GM18951 (cell line): ENCODE data around the gene OIP5.
"Not testable (repeated sequence)": the region's sequence is repeated elsewhere in the genome, so short reads cannot be mapped to it uniquely, and the experiment has no call there.

Experiments used
- POLR2A ChIP-seq: IDR thresholded peaks from 4 replicates; pipeline ENCODE4 v1.6.1; 2011; ENCODE audit warnings: mild to moderate bottlenecking; ENCODE audit not compliant: insufficient read length, insufficient read depth; ENCODE audit errors: extremely low read depth
- in situ Hi-C: fragments of 300-500 bp; cut with MboI; formaldehyde crosslinking; loops from one replicate; pipeline ENCODE4 v1.12.0; 2022; ENCODE audit warnings: low sequenced_read_pairs, mixed read lengths, inconsistent platforms; ENCODE audit not compliant: unreplicated experiment

The OIP5 gene

DNA sequence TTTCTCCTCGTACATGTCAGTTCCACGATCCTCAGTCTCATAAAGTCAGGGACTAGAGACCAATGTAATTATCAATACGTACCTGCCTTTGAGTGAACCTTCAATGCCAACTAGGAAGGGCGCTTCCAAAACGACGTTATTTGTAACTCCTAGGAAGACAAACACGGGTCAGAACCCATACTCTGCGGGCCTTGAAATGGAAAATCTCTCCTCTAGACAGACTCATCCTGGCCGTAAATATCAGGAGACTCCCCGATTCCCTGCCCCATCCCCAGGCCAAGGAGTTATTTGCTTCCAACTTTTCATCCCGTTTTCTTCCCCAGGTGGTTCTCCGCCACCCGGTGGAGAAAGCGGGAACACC, 578 bp downstream of the OIP5 start:
- no peak for TF ChIP-seq POLR2A
- in situ Hi-C loops, result no loop called here

DNA sequence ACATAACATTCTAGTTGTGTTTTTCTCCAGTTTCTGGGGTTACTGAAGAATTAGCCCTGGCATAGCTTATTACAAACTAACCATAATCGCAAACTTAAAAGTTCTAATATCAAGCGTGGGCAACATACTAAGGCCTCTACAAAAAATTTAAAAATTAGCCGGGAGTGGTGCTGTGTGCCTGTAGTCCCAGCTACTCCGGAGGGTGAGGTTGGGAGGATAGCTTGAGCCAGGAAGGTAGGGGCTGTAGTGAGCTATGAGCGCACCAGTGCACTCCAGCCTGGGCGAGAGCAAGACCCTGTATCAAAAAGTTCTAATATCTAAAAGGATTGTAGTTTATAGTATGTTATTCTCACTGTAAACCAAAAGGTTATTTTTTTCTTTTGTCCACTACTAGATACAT, 1.1 kb downstream of the OIP5 start:
- in situ Hi-C loops, result no loop called here
- no peak for TF ChIP-seq POLR2A

DNA sequence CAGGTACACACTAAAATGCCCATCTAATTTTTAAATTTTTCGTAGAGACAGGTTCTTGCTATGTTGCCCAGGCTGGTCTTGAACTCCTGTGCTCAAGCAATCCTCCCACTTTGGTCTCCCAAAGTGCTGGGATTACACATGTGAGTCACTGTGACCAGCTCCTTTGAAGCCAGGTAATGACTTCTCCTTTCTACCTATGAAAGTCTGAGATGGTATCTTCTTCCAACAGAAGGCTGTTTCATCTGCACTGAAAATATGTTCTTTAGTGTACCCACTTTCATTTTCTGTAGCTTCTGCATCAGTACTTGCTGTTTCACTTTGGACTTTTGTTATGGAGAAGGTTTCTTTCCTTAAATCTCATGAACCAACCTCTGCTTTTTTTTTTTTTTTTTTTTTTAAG, 8.8 kb downstream of the OIP5 start:
- in situ Hi-C loops, result loop anchor here (10.0 kb wide), 1 partner anchor 399 kb away; the partner anchor contains the start of gene DLL4
- no peak for TF ChIP-seq POLR2A

DNA sequence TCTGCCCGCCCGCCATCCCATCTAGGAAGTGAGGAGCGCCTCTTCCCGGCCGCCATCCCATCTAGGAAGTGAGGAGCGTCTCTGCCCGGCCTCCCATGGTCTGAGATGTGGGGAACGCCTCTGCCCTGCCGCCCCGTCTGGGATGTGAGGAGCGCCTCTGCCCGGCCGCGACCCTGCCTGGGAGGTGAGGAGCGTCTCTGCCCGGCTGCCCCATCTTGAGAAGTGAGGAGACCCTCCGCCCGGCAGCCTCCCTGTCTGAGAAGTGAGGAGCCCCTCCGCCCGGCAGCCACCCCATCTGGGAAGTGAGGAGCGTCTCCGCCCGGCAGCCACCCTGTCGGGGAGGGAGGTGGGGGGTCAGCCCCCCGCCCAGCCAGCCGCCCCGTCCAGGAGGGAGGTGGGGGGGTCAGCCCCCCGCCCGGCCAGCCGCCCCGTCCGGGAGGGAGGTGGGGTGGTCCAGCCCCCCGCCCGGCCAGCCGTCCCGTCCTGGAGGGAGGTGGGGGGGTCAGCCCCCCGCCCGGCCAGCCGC, 11.5 kb downstream of the OIP5 start:
- in situ Hi-C loops, result loop anchor here (10.0 kb wide), 1 partner anchor 396 kb away; the partner anchor contains the start of gene DLL4

DNA sequence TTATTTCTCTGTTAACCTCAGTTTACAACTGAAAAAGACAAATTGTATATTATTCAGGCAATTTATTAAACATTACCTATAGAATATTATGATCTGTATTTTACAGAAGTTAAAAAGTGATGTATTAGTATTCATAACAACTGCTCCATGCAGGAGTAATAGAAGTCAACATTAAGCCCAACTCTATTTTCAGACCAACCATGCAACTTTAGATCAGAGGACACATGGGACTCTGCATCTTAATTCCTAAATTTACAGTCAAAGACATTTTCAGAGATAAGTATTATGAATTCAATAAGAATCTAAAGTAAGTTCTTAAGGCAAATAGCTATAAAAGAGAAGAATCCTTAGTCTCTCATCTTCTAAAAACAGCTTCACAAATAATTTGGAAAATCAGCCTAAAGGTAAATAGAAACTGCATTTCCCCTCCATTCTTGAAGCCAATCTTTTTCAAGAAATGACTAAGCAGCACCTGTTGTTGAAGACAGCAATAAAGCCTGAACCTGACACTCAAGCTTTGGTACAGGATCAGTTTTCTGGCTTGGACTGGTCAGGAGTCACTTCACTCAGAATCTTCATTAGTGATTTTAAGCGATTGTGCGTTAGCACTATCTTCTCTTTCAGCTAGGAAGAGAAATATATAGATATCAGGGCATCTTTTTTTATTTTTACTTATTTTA, 23.0 kb downstream of the OIP5 start:
- in situ Hi-C loops, result no loop called here
- TF ChIP-seq POLR2A, result no peak

DNA sequence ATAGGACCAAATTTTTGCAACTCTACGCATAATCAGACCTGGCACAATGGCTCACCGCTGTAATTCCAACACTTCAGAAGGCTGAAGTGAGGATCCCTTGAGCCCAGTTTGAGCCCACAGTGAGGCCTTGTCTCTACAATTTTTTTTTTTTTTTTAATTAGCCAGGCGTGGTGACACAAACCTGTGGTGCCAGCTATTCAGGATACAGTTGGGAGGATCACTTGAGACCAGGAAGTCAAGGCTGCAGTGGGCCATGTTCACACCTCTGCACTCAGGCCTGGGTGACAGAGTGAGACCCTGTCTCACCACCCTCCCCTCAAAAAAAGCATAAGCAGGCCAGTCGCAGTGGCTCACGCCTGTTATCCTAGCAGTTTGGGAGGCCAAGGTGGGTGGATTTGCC, 24.7 kb downstream of the OIP5 start:
- no peak for TF ChIP-seq POLR2A
- in situ Hi-C loops, result no loop called here

DNA sequence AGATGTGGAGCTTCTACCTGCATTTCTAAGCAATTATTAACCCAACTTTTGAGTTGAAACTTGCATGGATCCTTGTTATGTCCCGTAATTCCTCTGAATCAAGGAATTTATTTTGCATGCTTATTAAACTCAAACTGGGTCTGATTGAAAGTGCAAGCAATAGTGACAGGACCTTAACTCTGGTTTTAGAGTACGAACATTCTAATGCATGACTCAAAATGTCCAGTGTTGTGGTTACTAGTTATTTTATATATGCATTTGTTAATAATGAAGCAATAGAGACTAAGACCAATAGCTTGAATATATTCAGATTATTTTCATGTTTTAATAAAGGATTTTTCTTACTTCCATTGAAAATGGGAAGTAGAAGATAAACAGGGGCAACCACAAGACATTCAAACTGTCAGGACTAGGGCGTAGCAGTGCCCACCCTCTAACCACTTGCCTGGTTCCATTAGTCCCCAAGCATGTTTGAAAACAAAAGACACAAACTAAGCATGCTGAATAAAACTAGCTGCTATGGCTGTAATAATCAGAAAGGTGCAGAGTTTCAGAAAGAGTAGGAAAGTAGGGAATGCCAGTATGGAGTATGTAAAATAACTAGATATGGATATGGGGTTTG, 28.1 kb downstream of the OIP5 start:
- no peak for TF ChIP-seq POLR2A
- in situ Hi-C loops, result no loop called here

DNA sequence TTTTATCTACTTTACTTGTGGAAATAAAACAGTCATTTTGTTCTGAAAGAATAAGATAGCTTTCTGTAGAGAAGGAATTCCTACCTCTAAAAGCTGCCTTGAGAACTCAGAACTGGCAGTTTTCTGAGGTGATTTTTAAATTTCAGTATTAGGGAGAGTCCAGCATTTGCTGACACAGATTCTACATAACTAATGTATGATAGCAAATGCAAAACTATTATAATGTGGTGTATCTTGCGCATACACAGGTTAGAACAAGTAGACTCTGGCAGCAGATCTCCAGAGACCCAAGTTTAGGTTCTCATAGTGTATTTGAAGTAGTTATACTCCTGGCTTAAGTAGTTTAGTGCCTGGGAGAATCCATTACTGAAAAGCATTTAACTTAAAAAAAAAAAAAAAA, 30.8 kb downstream of the OIP5 start:
- TF ChIP-seq POLR2A, result no peak
- in situ Hi-C loops, result no loop called here

DNA sequence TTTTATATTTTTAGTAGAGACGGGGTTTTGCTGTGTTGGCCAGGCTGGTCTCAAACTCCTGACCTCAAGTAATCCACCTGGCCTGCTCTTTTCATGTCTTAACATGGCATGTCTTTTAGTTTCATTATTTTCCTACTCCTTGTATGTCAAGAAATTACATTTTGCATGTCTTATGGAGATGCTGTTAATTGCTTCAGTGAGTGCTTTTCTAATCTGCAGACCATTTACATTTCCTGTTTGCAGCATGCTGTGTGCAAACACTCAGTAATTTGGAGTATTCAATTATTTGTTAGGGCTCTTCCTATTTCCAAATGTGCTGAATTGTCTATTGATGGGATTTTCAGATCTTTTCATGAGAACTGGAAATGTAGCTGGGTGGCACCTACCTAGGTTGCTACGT, 31.3 kb downstream of the OIP5 start:
- in situ Hi-C loops, result not testable (repeated sequence)

DNA sequence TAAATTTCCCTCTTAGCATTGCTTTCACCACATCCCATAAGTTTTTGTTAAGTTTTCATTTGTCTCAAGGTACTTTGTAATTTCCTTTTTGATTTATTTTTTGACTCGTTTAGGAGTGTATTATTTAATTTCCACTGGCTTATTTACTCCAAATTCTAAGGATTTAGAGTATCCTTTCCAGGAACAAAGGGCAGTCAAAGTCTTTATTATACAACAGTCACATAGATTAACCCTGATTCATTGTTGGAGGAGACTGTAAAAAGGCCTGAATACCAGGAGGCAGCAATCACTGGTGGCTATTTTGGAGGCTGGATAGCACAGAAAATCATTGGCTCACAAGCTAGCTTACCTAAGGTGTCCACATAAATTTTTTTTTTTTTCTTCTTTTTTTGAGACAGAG, 39.9 kb downstream of the OIP5 start:
- no peak for TF ChIP-seq POLR2A
- in situ Hi-C loops, result no loop called here

DNA sequence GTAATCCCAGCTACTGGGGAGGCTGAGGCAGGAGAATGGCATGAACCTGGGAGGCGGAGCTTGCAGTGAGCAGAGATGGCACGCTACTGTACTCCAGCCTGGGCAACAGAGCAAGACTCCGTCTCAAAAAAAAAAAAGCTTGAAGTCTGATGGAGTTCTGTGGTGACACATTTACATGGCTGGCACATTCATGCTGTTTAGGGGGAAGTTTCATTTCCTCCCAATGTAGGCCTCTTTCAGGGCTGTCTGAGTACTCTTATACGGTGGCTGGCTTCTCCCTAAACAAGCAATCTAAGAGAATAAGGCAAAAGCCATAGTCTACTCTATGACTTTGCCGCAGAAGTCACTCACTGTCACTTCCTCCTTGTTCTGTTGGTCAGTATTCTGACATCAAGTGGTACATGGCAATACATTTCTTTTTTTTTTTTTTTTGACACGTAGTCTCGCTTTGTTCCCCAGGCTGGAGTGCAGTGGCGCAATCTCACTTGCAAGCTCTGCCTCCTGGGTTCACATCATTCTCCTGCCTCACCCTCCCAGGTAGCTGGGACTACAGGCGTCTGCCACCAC, 41.2 kb downstream of the OIP5 start:
- in situ Hi-C loops, result no loop called here
- TF ChIP-seq POLR2A, result no peak

DNA sequence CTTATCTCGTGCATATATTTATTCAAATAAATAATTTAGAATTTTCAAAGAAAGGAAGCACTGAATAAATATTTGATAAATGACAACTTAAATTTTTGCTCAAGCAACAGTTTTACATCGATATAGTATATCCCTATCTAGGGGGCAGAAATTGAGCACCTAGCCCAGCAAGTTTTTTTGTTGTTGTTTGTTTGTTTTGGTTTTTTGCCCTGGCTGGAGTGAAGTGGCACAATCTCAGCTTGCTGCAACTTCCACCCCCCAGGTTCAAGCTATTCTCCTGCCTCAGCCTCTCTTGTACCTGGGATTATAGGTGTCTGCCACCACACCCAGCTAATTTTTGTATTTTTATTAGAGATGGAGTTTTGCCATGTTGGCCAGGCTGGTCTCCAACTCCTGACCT, 42.4 kb downstream of the OIP5 start:
- in situ Hi-C loops, result no loop called here
- TF ChIP-seq POLR2A, result no peak

DNA sequence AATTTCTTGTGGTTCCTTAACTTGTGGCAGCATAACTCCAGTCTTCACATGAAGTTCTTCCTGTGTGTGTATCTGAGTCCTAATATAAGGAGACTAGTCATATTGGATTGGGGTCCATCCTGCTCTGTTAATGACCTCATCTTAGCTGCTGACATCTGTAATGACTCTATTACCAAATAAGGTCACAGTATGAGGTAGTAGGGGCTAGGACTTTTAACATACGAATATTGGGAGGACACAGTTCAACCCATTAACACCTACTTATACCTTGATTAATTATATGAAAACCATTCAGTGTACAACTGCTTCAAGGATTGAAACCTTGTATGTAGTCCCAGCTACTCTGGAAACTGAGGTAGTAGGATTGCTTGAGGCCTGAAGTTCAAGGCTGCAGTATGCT, 43.9 kb downstream of the OIP5 start:
- no peak for TF ChIP-seq POLR2A
- in situ Hi-C loops, result no loop called here

DNA sequence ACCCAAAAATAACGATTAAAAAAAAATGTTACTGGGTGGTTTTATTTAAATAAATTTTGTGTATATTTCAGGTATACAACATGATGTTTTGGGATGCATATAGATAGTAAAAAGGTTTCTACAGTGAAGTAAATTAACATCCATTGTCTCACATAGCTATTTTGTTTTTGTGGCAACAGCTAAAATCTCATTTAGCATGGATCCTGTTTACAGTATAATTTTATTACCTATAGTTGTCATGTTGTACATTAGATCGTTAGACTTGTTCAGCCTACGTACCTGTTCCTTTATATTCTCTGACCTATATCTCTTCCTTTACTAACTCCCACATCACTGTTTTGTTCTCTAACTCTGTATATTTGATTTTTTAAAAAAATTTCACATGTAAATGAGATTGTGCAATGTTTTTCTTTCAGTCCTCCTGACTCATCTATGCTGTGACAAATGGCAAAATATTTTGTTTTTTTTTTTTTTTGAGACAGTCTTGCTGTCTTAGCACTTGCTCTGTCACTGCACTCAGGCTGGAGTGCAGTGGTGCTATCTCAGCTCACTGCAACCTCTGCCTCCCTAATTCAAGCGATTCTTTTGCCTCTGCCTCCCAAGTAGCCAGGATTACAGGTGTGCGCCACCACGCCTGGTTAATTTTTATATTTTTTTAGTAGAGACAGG, 45.6 kb downstream of the OIP5 start:
- TF ChIP-seq POLR2A, result no peak
- in situ Hi-C loops, result no loop called here

DNA sequence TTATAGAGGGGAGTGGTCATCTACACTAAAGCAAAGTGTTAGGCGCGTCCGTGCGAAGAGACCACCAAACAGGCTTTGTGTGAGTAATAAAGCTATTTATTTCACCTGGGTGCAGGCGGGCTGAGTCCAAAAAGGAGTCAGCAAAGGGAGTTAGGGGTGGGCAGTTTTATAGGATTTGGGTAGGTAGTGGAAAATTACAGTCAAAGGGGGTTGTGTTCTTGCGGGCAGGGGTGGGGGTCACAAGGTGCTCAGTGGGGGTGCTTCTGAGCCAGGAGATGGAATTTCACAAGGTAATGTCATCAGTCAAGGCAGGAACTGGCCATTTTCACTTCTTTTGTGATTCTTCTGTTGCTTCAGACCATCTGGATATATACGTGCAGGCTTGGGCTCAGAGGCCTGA, 47.1 kb downstream of the OIP5 start:
- in situ Hi-C loops, result no loop called here

More for the DNA sequence above, 47.1 kb downstream of the OIP5 start:
- TF ChIP-seq POLR2A, result no peak
